NCI-H2227 (cell line): Measurements from ENCODE around the gene TET1.
"Not testable (repeated sequence)": the region's sequence is repeated elsewhere in the genome, so short reads cannot be mapped to it uniquely, and the experiment has no call there.

Experiments
- DNase-seq: peaks from one replicate; lab custom pipeline; 2025; ENCODE audit not compliant: unreplicated experiment; lab: John Stamatoyannopoulos, UW

The TET1 gene

DNA sequence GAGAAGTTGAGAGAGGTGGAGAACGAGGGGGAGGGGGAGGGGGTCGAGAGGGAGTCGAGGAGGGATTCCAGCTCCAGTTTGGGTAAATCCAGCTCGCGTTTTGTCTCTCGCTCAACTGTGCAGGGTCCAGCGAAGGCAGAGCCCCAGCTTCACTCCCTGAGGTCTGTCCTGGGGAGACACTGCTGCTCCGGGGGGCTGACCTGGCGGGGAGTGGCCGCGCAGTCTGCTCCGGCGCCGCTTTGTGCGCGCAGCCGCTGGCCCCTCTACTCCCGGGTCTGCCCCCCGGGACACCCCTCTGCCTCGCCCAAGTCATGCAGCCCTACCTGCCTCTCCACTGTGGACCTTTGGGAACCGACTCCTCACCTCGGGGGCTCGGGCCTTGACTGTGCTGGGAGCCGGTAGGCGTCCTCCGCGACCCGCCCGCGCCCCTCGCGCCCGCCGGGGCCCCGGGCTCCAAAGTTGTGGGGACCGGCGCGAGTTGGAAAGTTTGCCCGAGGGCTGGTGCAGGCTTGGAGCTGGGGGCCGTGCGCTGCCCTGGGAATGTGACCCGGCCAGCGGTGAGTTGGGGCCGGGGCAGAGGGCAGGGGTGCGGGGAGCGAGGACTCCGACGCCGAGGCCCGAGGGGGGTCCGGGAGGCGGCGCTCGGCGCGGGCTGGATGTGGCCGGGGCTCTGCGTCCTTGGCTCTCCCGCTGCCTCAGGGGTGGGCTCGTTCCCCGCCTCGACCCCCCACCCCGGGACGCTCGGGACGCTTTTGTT, at the start of gene TET1:
Gene TET1 (plus strand): TSS at position 152 of the 757 bp plus-strand sequence. CDS start 12,002 bp downstream, outside the sequence.
- DNase-seq: peak; percentile 73

DNA sequence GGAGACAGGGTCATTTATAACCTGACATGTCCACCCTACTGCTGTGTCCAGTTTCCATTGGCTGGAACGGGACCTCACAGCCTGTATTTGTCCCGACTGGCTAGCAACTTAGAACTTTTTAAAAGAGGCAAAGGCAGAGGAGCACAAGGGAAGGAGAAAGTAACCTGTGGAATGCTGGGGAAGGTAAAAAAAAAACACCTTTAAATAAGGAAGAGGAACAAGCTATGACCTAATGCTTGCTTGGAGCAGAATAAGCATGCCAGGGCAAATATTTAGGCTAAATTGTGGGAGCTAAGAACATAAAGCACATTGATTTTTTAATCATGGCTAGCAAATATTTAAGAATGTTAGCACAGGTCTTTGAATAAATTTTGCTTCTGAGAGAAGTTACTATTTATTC, 43.9 kb upstream of the TET1 start:
- not testable (repeated sequence) for DNase-seq

DNA sequence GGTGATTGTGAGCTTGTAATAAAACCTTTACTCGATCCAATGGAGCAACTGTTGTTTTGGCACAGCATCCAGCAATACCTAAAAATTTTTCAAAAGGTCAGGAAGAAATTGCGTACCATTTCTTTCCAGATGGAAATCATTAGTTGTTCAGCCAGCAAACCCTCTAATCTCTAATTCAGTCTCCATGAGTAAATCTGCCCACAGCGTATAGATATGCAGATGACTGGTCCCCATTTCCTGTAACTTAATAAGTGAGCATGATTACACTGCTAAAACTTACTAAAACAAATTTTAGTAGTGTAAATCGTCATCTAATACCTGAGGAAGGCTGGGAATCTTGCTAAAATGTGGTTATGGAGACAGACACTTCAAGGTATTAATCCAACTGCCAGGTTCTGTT, 43.4 kb upstream of the TET1 start:
- DNase-seq: no peak

DNA sequence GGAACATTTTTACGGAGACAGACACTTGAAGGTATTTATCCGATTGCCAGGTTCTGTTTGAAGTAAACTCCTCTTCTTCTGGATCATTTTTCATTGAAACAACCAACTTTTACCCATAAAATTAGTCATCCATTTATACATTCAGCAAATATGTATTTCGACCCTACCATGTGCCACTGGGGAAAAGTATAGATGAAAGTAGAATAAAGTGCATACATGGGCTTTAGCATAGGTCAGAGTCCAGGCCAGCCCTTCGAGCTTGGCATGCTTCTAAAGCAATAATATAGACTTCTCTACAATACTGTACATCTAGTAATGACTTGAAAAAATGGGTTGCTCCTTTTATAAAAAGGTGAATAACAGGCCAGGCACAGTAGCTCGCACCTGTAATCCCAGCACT, 42.9 kb upstream of the TET1 start:
- DNase-seq: no peak

DNA sequence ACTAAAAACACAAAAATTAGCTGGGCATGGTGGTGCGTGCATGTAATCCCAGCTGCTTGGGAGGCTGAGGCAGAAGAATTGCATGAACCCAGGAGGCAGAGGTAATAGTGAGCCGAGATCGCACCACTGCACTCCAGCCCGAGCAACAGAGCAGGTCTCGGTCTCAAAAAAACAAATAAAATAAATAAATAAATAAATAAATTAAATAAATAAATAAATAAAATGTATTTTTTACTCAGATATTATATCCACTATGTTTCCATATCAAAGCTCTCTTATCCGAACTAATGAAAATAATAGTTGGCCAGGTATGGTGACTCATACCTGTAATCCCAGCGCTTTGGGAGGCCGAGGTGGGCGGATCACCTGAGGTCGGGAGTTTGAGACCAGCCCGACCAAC, 41.5 kb upstream of the TET1 start:
- not testable (repeated sequence) for DNase-seq

DNA sequence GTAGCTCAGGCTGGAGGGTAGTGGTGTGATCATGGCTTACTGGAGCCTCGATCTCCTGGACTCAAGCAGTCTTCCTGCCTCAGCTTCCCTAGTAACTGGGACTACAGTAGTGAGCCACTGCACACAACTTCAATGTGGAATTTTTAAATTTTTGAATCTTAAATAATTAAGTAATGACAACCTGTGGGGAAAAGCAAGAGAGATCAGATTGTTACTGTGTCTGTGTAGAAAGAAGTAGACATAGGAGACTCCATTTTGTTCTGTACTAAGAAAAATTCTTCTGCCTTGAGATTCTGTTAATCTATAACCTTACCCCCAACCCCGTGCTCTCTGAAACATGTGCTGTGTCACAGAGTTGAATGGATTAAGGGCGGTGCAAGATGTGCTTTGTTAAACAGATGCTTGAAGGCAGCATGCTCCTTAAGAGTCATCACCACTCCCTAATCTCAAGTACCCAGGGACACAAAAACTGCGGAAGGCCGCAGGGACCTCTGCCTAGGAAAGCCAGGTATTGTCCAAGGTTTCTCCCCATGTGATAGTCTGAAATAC, 34.6 kb upstream of the TET1 start:
- not testable (repeated sequence) for DNase-seq

DNA sequence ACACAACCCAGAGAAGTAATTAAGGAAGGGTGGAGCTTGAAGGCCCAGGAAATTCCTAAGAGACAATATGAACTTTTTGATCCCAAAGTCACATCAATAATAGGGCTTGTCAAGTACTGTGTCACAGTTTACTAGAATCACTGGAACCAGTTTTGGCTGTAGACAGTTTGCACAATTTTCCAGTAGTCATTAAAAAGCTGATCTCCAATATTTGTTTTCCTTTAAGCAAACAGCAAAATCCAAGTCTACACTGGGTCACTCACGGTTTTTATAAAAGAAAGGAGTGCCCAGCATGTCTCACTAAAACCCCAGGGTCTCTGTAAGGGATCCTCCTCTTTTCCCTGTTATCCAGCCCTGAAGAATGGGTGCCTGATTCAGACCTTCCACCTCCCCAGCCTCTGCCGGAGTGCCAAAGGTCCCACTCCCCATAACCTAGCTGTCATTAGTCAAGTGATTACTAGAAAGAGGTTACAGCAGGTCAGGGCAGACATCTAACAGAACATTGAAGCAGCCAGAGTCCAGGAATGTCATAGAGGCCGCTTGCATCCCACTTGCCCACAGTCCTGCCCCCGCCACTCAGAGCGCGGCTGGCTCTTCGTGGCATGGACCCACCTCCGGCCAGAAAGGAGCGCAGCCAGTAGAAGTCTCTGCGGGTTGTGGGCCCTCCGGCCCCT, 33.4 kb upstream of the TET1 start:
- no peak for DNase-seq

DNA sequence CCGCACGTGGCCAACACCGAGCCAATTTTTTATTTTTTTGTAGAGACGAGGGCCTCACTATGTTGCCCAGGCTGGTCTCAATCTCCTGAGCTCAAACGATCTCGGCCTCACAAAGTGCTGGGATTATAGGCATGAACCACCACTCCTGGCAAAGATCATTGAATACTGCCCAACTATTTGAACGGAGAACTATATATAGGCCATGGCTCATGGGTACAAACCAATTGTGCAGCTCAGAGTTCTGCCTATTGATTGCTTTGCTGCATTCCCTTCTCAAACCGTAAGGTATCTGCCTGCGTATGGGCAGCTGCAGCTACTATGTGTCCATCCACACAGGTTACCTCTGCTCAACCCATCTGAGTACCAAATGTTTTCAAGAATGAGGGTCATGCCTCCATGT, 23.2 kb upstream of the TET1 start:
- DNase-seq: no peak

DNA sequence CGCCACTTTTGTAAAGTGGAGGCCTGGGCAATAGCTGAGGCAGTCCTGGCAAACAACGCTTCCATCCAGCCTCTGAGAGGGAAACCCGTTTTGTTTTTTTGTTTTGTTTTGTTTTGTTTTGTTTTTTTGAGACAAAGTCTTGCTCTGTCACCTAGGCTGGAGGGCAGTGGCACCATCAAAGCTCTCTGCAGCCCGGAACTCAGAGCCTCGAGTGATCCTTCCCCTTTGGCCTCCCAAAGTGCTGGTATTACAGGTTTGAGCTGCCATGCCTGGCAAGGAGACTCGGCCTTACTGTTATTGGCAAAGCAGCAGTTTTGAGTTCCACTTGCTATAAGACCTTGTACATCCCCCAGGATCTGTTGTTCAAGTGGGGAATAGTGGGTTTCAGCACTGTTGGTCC, 22.3 kb upstream of the TET1 start:
- DNase-seq: no peak

DNA sequence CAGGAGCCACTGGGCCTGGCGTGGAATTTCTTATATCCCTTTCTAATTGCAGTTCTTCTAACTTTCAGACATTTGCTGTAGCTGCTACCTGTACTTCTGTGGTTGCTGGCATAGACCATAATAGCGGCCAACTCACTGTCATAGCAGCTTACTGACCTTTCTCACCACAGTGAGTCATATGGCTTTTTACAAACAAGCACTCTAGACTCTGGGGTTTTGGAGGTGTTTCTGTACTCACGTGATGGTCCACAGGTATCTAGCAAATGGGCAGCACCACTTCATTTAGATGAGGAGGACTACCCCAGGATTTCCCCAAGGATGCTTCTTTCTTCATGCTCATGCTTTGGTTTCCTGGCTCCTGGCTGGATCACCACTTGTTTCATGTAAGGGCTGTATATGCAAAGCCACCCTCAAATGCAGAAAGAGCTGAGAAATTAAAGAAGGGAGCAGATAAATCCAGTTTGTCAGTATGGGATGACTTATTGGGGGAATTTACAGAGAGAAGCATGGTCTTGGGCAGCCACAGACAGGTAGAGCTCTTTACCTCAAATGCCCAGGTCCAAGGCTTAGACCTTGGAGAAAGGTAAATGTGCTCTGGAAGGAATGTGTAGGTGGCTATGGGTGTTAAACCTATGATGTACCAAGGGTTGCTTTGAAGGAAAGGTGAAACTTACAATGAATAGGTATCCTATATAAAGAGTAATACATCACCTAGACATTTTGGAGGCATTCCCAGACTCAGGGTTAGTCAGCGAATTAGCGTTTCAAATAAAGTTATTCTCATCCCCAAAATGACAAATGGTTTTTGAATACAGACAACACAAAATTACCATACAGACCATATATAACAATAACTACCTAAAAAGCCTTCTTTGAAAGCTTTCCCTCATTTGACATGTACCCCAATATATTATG, 16.9 kb upstream of the TET1 start:
- no peak for DNase-seq

DNA sequence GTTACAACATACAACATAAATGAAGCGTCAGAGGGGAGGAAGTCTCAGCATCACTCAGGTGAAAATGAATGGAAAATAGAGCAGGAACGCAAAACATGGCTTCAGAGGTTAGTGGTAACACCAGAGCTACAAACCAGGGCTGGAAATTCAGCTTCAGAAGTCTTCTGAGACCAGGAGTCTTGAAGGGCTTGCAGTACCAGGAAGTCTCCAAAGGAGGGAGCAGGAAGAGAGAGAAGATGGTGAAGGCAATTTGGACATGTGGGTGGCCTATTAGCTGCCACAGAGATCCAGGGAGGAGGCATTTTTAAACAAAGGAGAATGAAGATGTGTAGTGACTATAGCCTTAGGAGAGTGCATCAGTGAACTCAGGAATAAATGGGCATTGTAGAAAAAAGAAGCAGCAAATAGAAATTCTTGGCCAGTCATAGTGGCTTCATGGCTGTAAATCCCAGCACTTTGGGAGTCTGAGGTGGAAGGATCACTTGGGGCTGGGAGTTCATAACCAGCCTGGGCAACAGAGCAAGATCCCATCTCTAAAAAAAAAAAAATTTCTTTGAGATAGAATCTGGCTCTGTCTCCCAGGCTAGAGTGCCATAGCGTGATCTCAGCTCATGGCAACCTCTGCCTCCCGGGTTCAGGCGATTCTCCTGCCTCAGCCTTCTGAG, 9.3 kb upstream of the TET1 start:
- peak; percentile 76 for DNase-seq

DNA sequence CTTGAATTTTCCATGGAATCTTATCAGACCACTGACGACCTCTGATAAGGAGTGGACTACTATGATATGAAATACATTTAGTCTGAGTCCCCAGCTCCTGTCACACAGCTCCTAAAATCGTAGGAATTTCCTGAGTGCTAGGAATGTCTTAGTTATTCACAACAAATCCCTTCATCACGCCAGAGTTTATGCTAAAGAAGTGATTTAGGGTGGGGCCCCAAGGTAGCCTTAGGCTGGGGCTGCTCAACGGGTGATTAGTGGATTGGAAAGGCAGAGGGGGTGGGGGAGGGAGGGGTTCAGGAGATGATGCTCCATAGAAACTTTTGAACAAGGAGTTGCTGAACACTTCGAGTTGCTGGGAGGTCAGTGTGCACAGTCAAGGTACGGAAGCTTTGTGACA, 7.0 kb upstream of the TET1 start:
- DNase-seq: no peak

DNA sequence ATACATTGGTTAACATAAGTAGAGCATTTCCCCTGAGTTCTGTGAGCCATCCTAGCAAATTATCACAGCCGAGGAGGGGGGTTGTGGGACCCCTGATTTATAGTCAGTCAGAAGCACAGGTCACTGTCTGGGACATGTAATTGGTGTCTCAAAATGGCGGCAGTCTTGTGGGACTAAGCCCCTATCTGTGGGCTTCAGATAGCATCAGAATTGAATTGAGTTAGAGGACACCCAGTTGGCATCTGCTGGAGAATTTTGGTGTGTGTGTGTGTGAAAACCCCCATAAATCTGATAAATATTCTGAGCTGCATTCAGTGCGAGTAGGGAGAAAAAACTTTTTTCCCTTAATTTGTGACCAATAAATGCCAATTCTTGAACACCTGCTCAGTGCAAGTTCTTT, 6.5 kb upstream of the TET1 start:
- DNase-seq: no peak

DNA sequence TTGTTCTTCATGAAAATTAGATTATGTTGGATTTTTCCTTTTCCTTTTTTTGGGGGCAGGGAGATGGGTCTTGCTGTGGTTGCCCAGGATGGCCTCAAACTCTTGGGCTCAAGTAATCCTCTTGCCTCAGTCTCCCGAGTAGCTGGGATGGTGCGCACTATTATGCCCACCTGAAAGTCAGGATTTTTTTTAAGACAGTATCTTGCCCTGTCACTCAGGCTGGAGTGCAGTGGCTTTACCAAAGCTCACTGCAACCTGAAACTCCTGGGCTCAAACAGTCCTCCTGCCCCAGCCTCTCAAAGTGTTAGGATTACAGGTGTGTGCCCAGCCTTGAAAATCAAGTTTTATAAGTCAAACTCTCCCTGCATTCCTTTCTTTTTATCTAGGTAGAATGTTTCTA, 1.7 kb upstream of the TET1 start:
- DNase-seq: no peak

DNA sequence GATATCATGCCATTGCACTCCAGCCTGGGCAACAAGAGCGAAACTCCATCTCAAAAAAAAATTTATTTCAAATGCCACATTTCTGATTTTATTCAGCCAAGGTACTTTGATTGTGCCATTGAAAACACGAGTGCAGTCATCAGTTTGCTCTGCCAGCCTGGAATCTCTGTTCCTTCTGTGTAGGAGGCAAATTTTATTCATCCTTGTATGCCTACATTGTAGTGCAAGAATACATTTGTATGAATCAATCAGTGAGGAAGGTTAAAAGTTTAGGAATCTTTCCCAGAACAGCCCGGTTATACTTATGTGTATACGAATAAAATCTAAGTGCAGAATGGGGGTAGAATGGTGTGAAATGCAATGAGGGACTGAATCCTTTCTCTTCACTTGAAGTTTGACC, 886 bp upstream of the TET1 start:
- DNase-seq: no peak

DNA sequence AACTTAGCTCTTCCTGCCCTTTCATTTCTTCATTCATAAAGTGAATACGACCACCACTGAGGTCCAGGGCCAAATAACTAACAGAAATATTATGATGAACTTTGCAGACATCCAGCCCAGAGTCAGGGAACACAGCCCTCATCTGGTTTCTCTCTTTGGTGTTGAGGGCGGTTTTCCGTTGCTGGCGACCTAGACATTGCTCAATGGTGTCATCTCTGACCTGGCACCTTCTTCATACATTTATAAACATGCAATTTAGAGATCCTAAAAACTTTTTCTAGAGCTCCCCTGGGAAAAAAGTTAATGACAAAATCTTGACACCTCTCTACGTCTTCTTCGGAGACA, 324 bp upstream of the TET1 start:
- no peak for DNase-seq

DNA sequence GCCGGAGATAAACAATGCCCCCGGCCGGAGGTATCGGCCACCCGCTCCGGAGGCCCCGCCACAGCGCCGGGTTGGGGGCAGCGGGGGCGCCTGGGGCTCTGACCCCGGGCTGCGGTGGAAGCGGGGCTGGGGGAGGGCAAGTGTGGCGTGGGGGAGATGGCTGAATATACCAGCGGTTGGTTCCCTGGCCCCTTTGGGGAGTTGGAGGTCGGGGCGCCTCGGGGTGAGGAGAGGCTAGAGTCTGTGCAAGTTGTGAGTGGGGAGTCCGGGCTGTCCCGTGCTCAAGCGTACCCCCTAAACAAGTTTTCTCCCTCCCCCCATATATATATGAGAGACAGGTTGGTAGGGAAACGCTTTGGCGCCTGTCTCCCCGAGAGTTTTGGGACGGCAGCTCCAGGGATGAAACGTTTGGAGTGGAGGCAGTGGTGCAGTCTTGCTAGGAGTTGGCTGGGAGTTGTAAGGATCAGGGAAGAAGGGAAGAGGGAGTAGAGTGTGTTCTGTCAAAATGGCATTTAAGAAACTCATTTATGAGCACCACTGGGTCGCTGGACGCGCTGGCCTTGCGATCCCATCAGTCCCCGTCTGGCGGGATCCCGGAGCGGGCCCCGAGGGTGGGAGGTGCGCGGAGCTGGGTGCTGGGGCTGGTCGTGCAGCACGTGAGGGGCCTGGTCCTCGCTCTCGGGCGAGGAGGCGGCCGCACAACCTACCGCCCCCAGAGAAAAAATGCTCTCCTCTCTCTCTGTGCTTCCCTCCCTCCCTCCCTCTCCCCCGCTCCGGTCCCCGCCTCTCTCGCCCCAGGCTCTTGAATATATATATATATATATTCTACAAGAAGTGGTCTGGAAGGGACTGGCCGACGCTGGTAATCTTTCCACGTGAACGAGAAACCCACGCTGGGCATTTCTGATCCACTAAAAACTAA, 1.1 kb downstream of the TET1 start:
- DNase-seq: peak; percentile 45

DNA sequence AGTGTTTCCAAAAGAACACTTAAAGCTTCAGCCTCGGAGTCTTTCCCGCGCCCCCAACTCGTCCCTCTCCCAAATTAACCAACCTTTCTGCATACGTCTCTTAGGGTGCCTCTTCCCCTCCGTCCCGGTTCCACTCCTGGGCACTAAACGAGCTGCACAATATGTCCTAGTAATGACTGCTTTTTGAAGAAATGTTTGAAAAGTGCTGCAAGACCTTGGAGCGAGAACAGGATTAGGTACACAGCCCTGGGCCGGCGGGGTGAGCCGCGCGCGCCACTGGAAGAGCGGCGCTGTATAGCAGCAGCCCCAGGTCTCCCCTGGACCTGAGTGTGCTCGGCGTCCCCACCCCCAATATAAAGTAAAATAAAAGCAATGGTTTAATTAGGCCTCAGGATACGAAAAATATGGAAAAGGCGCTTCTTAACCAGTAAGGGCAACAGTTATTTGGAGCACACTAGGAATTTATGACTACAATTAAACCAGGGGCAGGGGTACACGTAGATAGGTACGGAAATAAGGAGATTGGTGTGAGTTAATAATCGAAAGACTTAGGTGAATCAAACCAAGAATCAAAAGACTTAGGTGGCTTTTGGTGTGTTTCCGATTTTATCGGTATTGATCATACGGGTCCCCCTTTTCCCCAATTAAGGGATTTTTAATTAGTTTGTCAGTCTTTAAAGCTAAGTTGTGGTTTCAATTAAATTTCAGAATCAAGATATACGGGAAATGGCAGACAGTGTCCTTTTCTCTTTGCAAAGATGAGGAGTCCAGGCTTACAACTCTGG, 1.9 kb downstream of the TET1 start:
- peak; percentile 26 for DNase-seq
